ENCODE data around the gene PRR4. TPM values are rescaled to one million over a fixed set of nuclear protein-coding genes. Genes with fewer than 3 reads are reported as not detected.

The PRR4 gene
- total RNA-seq, 2 donors from 2014 or later: 0.72 to 1.0 TPM

DNA sequence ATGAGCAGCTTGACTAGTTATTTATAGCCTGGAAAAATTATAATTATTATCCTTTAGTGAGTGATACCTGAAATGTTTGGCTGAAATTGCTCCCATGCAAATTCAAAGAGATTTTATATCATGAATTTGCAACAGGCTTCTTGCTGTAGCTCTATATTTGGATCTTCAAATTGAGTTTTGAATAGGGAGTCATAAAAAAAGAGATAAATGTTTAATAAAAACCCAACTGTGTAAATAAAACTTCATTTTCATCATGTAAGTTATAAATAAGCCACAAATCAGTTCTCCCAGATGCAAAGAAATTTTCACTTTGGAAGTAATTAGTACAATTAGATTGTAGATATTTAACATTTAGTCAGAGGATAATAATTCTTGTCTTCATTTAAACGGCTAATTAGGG is 42.1 kb downstream of the PRR4 start, which contains the start of gene TAS2R8:
TAS2R8 (minus strand) TSS at position 101 of the 400 bp plus-strand sequence. CDS start 306 bp downstream, outside the sequence.
- Histone ChIP-seq H3K27me3 (no peaks in the 10 kb centered on the region), H3K4me3 (no peak within 1 kb of the TSS), H3K36me3 (no peaks in the 10 kb centered on the region), H3K9ac (ENCODE audit: low read depth in 2 of 2, low read length in 2 of 2) (no peak within 1 kb of the TSS), H3K4me1 (no peaks in the 10 kb centered on the region), H3K9me3 (no peaks in the 10 kb centered on the region), H3K27ac (no peak within 1 kb of the TSS)
- intact Hi-C loops (cut with DNase I): no loop called here
- DNase-seq: no peak
- TF ChIP-seq, protein P1, sequence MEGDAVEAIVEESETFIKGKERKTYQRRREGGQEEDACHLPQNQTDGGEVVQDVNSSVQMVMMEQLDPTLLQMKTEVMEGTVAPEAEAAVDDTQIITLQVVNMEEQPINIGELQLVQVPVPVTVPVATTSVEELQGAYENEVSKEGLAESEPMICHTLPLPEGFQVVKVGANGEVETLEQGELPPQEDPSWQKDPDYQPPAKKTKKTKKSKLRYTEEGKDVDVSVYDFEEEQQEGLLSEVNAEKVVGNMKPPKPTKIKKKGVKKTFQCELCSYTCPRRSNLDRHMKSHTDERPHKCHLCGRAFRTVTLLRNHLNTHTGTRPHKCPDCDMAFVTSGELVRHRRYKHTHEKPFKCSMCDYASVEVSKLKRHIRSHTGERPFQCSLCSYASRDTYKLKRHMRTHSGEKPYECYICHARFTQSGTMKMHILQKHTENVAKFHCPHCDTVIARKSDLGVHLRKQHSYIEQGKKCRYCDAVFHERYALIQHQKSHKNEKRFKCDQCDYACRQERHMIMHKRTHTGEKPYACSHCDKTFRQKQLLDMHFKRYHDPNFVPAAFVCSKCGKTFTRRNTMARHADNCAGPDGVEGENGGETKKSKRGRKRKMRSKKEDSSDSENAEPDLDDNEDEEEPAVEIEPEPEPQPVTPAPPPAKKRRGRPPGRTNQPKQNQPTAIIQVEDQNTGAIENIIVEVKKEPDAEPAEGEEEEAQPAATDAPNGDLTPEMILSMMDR (IDR thresholded peaks at IDR 0.05): no peak

DNA sequence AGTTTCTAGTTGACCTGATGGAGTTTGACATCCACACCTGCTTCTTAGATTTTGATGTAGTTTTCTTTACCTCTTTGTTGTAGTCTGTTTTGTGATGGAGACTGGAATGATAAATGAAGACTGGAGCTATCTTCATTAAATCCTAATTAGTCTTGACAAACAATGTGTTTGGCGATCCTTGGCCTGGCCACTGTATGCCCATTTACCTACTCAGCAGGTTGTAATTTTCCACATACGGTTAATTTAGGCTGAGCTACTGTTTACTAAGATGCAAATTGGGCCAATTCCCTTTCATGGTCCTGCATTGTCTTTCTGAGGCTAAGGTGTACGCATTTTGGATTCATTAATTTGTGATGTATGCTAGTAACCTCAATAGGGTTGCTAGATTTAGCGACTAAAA is 46.7 kb downstream of the PRR4 start, which contains the start of gene TAS2R7:
TAS2R7 (minus strand) TSS at position 41 of the 400 bp plus-strand sequence. CDS start 57 bp downstream, outside the sequence.
- Histone ChIP-seq H3K36me3 (no peaks in the 10 kb centered on the region), H3K9ac (ENCODE audit: low read depth in 2 of 2, low read length in 2 of 2) (no peak within 1 kb of the TSS), H3K4me1 (no peaks in the 10 kb centered on the region), H3K27me3 (no peaks in the 10 kb centered on the region), H3K4me3 (no peak within 1 kb of the TSS), H3K27ac (no peak within 1 kb of the TSS), H3K9me3 (no peaks in the 10 kb centered on the region)
- DNase-seq: no peak
- TF ChIP-seq, protein P1 (IDR thresholded peaks at IDR 0.05): no peak
- intact Hi-C loops (cut with DNase I): no loop called here

DNA sequence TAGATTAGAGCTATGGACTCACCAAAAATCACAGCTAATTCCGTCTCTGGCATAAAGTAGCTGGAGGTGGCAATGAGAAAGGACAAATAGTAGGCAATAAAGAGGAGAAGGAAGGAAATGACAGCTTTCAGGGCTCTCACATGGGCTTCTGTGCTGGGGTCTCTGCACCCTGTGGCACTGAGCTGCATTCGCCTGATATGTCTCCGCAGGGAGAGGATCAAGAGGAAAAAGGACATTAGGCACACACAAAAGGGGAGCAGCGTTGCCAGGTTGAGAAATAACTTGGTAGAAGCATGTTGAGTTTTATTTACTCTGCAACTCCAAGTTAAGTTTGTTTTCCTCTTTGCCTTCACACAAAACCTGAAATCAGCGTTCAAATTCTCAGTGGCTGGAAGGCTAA is 47.5 kb downstream of the PRR4 start:
- no peaks in the 10 kb centered on the region for H3K9me3 ChIP-seq
- intact Hi-C loops (cut with DNase I): no loop called here
- H3K27me3 ChIP-seq: no peaks in the 10 kb centered on the region

More for the DNA sequence above, 47.5 kb downstream of the PRR4 start:
- TF ChIP-seq, protein P1 (IDR thresholded peaks at IDR 0.05): no peak
- H3K9ac ChIP-seq (ENCODE audit: low read depth in 2 of 2, low read length in 2 of 2): no peak overlapping the region
- DNase-seq: no peak
- H3K4me3 ChIP-seq: no peak overlapping the region
- no peaks in the 10 kb centered on the region for H3K4me1 ChIP-seq
- no peaks in the 10 kb centered on the region for H3K36me3 ChIP-seq
- H3K27ac ChIP-seq: no peak overlapping the region

Other genes starting within 250 kb of the PRR4 start
- 10 to 100 TPM; 13.9 to 38.1 TPM for gene MAGOHB, start 235.9 kb downstream of the PRR4 start, total RNA-seq
- gene STYK1, start 175.4 kb downstream of the PRR4 start, total RNA-seq: 10 to 100 TPM; 24.5 to 53.3 TPM
- gene YBX3, start 126.2 kb downstream of the PRR4 start, total RNA-seq: 100 to 1,000 TPM; 162 to 166 TPM
- gene TAS2R7, start 46.8 kb downstream of the PRR4 start, total RNA-seq: not detected
- not detected for gene TAS2R8, start 42.2 kb downstream of the PRR4 start, total RNA-seq
- gene TAS2R9, start 39.3 kb downstream of the PRR4 start, total RNA-seq: not detected
- not detected for gene TAS2R10, start 23.1 kb downstream of the PRR4 start, total RNA-seq
- gene PRH1, start 34.8 kb upstream of the PRR4 start, total RNA-seq: 10 to 100 TPM in 1 of 2 donors, 1 to 10 TPM in 1; 7.4 to 12.3 TPM
- 1 to 10 TPM in 1 of 2 donors, under 1 TPM in 1; 0.91 to 1.0 TPM for gene TAS2R13, start 60.1 kb upstream of the PRR4 start, total RNA-seq
- not detected for gene PRH2, start 79.8 kb upstream of the PRR4 start, total RNA-seq
- 1 to 10 TPM; 1.3 to 1.8 TPM for gene TAS2R14, start 89.8 kb upstream of the PRR4 start, total RNA-seq
- gene TAS2R50, start 137.4 kb upstream of the PRR4 start, total RNA-seq: under 1 TPM; 0.86 to 0.98 TPM
- gene TAS2R20, start 148.8 kb upstream of the PRR4 start, total RNA-seq: 1 to 10 TPM; 1.0 to 1.2 TPM
- 1 to 10 TPM; 1.6 to 1.9 TPM for gene TAS2R19, start 173.1 kb upstream of the PRR4 start, total RNA-seq
- gene TAS2R31, start 181.9 kb upstream of the PRR4 start, total RNA-seq: 1 to 10 TPM; 2.0 TPM
- under 1 TPM; 0.48 to 0.84 TPM for gene TAS2R46, start 212.8 kb upstream of the PRR4 start, total RNA-seq
- gene TAS2R43, start 242.8 kb upstream of the PRR4 start, total RNA-seq: under 1 TPM in 1 of 2 donors, not detected in 1; 0.82 TPM

All from colonic mucosa (tissue), 4 donors.